MM.1S (cell line): ENCODE measurements around the gene CERS6.

Experiments used
- EZH2 ChIP-seq: fragments of 300-600 bp; sonication (generic); optimal IDR thresholded peaks from 2 replicates; pipeline ENCODE3; 2017; ENCODE audit warnings: low read depth, mild to moderate bottlenecking, antibody characterized with exemption, low read length, mixed read lengths
- EZH2phosphoT487 ChIP-seq: fragments of 300-600 bp; sonication (generic); IDR thresholded peaks from 2 replicates; pipeline ENCODE4 v1.6.1; 2018; ENCODE audit warnings: antibody characterized with exemption, low read length
- TF ChIP-seq, protein P1 (sequence below): fragments of 300-600 bp; sonication (generic); IDR thresholded peaks from 2 replicates; pipeline ENCODE4 v1.5.1; 2016; ENCODE audit warnings: antibody characterized with exemption, low read length, mixed read lengths

DNA sequence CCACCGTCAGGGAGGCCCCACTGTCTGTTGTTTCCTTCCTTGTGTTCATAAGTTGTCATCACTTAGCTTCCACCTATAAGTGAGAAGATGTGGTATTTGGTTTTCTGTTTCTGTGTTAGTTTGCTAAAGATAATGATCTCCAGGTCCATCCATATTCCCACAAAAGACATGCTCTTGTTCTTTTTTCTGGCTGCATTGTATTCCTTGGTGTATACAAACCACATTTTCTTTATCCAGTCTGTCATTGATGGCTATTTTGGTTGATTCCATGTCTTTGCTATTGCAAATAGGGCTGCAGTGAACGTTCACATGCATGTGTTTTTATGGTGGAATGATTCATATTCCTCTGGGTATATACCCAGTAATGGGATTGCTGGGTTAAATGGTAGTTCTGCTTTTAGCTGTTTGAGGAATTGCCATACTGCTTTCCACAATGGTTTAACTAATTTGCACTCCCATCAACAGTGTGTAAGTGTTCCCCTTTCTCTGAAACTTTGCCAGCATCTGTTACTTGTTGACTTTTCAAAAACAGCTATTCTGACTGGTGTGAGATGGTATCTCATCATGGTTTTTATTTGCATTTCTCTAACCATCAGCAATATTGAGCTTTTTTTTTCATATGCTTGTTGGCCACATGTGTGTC, 189.7 kb downstream of the CERS6 start:
- TF ChIP-seq, protein P1, sequence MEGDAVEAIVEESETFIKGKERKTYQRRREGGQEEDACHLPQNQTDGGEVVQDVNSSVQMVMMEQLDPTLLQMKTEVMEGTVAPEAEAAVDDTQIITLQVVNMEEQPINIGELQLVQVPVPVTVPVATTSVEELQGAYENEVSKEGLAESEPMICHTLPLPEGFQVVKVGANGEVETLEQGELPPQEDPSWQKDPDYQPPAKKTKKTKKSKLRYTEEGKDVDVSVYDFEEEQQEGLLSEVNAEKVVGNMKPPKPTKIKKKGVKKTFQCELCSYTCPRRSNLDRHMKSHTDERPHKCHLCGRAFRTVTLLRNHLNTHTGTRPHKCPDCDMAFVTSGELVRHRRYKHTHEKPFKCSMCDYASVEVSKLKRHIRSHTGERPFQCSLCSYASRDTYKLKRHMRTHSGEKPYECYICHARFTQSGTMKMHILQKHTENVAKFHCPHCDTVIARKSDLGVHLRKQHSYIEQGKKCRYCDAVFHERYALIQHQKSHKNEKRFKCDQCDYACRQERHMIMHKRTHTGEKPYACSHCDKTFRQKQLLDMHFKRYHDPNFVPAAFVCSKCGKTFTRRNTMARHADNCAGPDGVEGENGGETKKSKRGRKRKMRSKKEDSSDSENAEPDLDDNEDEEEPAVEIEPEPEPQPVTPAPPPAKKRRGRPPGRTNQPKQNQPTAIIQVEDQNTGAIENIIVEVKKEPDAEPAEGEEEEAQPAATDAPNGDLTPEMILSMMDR, result no peak
- TF ChIP-seq EZH2 (no peak), EZH2phosphoT487 (no peak)
